WI38 (cell line): ENCODE results near the gene LINC00237.

Source experiments
- H3K4me3 ChIP-seq: 2 replicates; pipeline ENCODE4 v1.5.1; 2011; ENCODE audit warnings: low read depth, mild to moderate bottlenecking, control low read depth, low read length
- TF ChIP-seq, protein P1 (sequence below): IDR thresholded peaks from 2 replicates; pipeline ENCODE4 v1.5.1; 2012; ENCODE audit warnings: low read depth, mild to moderate bottlenecking, control low read depth, low read length

The LINC00237 gene

DNA sequence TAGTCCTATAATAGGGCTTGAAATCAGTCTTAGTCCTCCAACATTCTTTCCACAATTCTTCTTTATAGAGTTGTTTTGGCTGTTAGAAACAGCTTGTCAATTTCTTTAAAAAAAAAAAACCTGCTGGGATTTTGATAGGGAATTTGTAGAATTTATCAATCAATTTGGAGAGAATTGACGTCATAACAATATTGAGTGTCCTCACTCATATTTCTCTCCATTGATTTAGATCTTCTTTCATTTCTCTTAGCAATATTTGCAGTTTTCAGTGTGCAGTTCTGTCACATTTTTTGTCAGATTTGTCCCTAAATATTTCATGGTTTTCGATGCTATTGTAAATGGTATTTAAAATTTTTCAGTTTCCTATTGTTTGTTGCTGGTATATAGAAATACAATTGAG is 5.3 kb upstream of the LINC00237 start:
- H3K4me3 ChIP-seq: no peak overlapping the region
- TF ChIP-seq, protein P1, sequence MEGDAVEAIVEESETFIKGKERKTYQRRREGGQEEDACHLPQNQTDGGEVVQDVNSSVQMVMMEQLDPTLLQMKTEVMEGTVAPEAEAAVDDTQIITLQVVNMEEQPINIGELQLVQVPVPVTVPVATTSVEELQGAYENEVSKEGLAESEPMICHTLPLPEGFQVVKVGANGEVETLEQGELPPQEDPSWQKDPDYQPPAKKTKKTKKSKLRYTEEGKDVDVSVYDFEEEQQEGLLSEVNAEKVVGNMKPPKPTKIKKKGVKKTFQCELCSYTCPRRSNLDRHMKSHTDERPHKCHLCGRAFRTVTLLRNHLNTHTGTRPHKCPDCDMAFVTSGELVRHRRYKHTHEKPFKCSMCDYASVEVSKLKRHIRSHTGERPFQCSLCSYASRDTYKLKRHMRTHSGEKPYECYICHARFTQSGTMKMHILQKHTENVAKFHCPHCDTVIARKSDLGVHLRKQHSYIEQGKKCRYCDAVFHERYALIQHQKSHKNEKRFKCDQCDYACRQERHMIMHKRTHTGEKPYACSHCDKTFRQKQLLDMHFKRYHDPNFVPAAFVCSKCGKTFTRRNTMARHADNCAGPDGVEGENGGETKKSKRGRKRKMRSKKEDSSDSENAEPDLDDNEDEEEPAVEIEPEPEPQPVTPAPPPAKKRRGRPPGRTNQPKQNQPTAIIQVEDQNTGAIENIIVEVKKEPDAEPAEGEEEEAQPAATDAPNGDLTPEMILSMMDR: no peak

GRCh38 chr20:21110811-21111210 is 4.7 kb upstream of the LINC00237 start:
- H3K4me3 ChIP-seq: no peak overlapping the region
- TF ChIP-seq, protein P1: no peak

GRCh38 chr20:21109144-21109543 is 3.0 kb upstream of the LINC00237 start:
- TF ChIP-seq, protein P1: no peak
- H3K4me3 ChIP-seq: no peak overlapping the region

DNA sequence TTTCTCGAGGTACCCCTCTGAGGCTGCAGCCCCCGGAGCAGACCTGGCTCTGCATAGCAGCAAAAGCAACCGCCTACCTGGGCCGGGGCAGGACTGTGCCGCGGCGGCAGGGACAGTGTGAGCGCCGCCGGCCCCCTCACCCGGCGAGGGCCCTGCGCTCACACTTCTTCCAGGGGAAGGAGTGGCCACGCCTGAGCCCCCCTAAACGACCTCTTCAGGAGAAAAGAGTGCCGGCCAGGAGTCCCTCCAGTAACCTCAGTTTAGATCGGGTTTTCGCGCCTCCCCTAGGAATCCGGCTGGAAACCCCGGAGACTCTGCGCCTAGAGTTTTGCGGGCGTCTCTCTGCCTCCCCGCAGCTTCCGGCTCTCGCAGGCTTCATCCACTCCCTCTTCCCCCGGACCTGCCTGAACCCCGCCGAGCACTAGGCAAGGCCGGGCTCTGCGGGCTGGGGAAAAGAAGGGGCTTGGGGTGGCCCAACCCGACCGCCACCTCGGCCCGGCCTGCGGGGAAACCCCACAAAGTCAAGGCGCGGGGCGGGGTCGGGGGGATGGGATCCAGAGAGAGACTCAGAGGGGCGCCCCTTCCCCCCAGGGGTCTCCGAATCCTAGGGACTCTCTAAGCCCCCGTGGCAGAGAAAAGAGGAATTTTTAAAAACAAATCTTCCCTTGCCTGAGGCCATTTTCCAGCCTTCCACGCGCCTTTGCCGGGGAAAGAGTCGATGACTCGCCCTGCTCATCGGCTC is 558 bp downstream of the LINC00237 start:
- TF ChIP-seq, protein P1: no peak
- no peak overlapping the region for H3K4me3 ChIP-seq

DNA sequence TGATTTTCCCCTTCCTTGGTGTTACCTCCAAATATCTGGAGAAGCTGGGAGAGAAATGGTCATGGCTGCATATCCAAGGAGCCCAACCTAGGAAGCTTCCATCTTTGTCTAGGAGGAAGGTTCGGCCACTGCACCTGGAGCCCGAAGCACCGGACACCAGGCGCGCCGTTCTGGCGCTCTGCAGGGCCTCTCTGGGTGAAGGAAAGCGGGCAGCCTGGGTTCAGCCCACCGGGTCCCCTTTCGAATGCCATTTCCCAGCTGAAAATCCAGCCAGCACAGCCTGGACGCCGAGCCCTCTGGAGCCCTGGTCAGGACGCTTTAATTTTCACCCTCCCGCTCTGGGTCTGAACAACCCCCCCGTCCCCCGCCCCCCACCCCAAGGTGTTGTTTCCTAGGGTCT is 1.2 kb downstream of the LINC00237 start:
- no peak overlapping the region for H3K4me3 ChIP-seq
- TF ChIP-seq, protein P1: no peak

DNA sequence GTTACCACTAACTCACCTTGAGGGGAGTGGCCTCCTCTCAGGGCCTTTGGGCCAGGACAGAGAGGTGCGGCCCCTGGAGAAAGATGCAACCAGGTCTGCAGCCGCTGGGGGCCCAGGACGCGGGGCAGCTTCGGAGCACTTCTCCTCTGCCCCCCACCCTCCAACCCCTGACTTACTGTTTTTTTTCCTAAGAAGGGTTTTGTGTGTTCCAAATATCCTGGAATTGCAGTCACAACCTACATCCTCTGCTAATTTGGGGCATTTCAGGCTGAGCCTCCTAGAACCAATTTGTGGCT is 1.7 kb downstream of the LINC00237 start:
- TF ChIP-seq, protein P1: no peak
- no peak overlapping the region for H3K4me3 ChIP-seq

GRCh38 chr20:21103582-21104465 is 2.3 kb downstream of the LINC00237 start:
- TF ChIP-seq, protein P1: no peak
- H3K4me3 ChIP-seq: no peak overlapping the region
